Pancreas (tissue), 10 donors: ENCODE data around the gene SIAE. TPM values are rescaled to one million over a fixed set of nuclear protein-coding genes. Genes with fewer than 3 reads are reported as not detected.

ENCODE experiments used
- ATAC-seq, 4 donors: fragments of 200-7000 bp; cut with Tn5 transposase; one replicate each; pipeline versions ENCODE4 v1.8.0 to v1.9.1; 2020; ENCODE audit warnings: mild to moderate bottlenecking in 4 of 4, moderate library complexity in 4 of 4
- DNase-seq, 6 donors: peaks; one replicate each; pipeline ENCODE4 v3.0.0-alpha.2; 2020
- FAIRE-seq: peaks from 2 replicates; lab custom pipeline; 2012; peaks lifted over from hg19 to GRCh38; lab: Jason Lieb, UNC
- H3K27ac ChIP-seq, 4 donors: fragments of 200-600 bp; sonication (generic); 1 replicate in 3 of 4; 2 replicates in 1 of 4; pipeline versions ENCODE4 v1.5.0 to v1.8.0; 2020
- H3K27me3 ChIP-seq, 4 donors: fragments of 200-600 bp; one replicate each; pipeline ENCODE4 v1.8.0; 2021
- H3K36me3 ChIP-seq, 3 donors: fragments of 200-600 bp; sonication (generic) in 1 of 3; one replicate each; pipeline versions ENCODE4 v1.5.0 to v1.8.0; 2020 to 2021
- H3K4me1 ChIP-seq, 3 donors: fragments of 200-600 bp; one replicate each; pipeline ENCODE4 v1.8.0; 2021
- H3K4me3 ChIP-seq, 4 donors: fragments of 200-600 bp; sonication (generic) in 2 of 4; one replicate each; pipeline versions ENCODE4 v1.5.0 to v1.8.0; 2020 to 2021
- H3K9me3 ChIP-seq, 4 donors: fragments of 200-600 bp; one replicate each; pipeline ENCODE4 v1.8.0; 2021
- CTCF ChIP-seq, 4 donors: fragments of 200-600 bp; sonication (generic) in 3 of 4; IDR thresholded peaks; one replicate each; pipeline versions ENCODE4 v1.5.0 to v1.8.0; 2021; ENCODE audit warnings: antibody characterized with exemption in 4 of 4
- WGBS, 2 donors: extraction: QIAGEN DNeasy Blood & Tissue Kit; methylation state at CpG; one replicate each; pipeline ENCODE4 v1.1.7; 2013; 5-methylcytosine and 5-hydroxymethylcytosine counted together
- intact Hi-C, 3 donors: fragments of 100-400 bp; cut with DNase I; formaldehyde crosslinking; loops; one replicate each; pipeline versions ENCODE4 v1.11.1 to v1.14.2; 2022
- polyA plus RNA-seq, 2 donors: library from polyadenylated mRNA; stranded (reverse); fragments of 200-250 nt; gene quantifications; one replicate each; pipeline ENCODE4 v1.2.3, GENCODE V29; 2013
- total RNA-seq, 6 donors: library from RNA; stranded (reverse); fragmentation: NEBNext Ultra II Directional in 4 of 6; extraction: Animal tissue kit (Norgen Biotek cat#: 25700) in 4 of 6; gene quantifications; one replicate each; pipeline versions ENCODE4 v1.2.1 to v1.2.4, GENCODE V29; 2021 to 2023
- donor health status: healthy with polysubstance abuse.
- donor health status: DM: no; HTN: no; CAD: no; lungs with moderate emphysema.
- donor health status: DM: no; HTN: no; CAD: no.
- donor health status: control.
- donor health status: control.
- donor health status: Bipolar disorder and iron deficiency.
- donor health status: DM: yes; HTN: yes; CAD: no.
- donor health status: DM: no; HTN: no; CAD: no.
- donor health status: DM: no; HTN: no; CAD: no.
- donor health status: DM: yes; HTN: yes; CAD: no.

Gene SIAE
- 10 to 100 TPM in 5 of 6 donors, 1 to 10 TPM in 1; 9.6 to 29.8 (median 18.0) TPM for total RNA-seq
- 10 to 100 TPM; 10.3 to 12.1 TPM for polyA plus RNA-seq

- 0 to 1% methylated on average over 56 to 58 of the region's 58 CpGs for WGBS, 2 donors
- no peak for FAIRE-seq
- no peaks in the 10 kb centered on the region for H3K9me3 ChIP-seq
These were observed at the start of gene SIAE, which contains the start of gene SPA17 for GRCh38 chr11:124673333-124674167. SIAE (minus strand) TSS chr11:124673739; CDS start chr11:124673708, 31 bp downstream. SPA17 (plus strand) TSS chr11:124673904; CDS start chr11:124675265, 1,361 bp downstream.

GRCh38 chr11:124722176-124722575 is 48.6 kb upstream of the SIAE start:
- no peak for ATAC-seq
- Histone ChIP-seq H3K36me3 (no peaks in the 10 kb centered on the region), H3K27me3 (peaks cover 0 to 22% (median 0%) of the 10 kb centered on the region in 4 donors)

More at GRCh38 chr11:124673333-124674167, at the start of gene SIAE, which contains the start of gene SPA17:
- Histone ChIP-seq H3K27me3 (no peaks in the 10 kb centered on the region), H3K4me1 (peaks cover 0 to 9% (median 7%) of the 10 kb centered on the region in 3 donors), H3K27ac (peak within 1 kb of the TSS; percentile 41 to 69 (median 55)), H3K36me3 (no peaks in the 10 kb centered on the region), H3K4me3 (peak within 1 kb of the TSS; percentile 21 to 69 (median 60))
- intact Hi-C loops: loop anchor here in 1 of 3 donors (10.0 kb wide), 1 partner anchor 71 kb away; no protein-coding TSS in a partner anchor
- ATAC-seq (peak; percentile 98 to 99 (median 98)), DNase-seq (peak; percentile 95 to 97 (median 95))
- no peak for TF ChIP-seq CTCF (IDR thresholded peaks at IDR 0.05)

GRCh38 chr11:124719534-124719933 is 46.0 kb upstream of the SIAE start:
- Histone ChIP-seq H3K36me3 (no peaks in the 10 kb centered on the region), H3K27ac (no peak overlapping the region), H3K9me3 (no peaks in the 10 kb centered on the region), H3K27me3 (peaks cover 0 to 27% (median 0%) of the 10 kb centered on the region in 4 donors), H3K4me3 (no peak overlapping the region), H3K4me1 (peaks cover 0 to 5% (median 0%) of the 10 kb centered on the region in 3 donors)
- WGBS, 2 donors: 16 to 25% methylated on average over 2 of the region's 2 CpGs
- ATAC-seq (no peak), FAIRE-seq (no peak), DNase-seq (no peak)
- no peak for TF ChIP-seq CTCF (IDR thresholded peaks at IDR 0.05)
- intact Hi-C loops: no loop called here

More at GRCh38 chr11:124722176-124722575, 48.6 kb upstream of the SIAE start:
- Histone ChIP-seq H3K27ac (no peak overlapping the region), H3K4me3 (no peak overlapping the region), H3K4me1 (peaks cover 0 to 13% (median 0%) of the 10 kb centered on the region in 3 donors), H3K9me3 (no peaks in the 10 kb centered on the region)
- DNase-seq: no peak
- intact Hi-C loops: no loop called here
- TF ChIP-seq CTCF (IDR thresholded peaks at IDR 0.05): no peak
- no peak for FAIRE-seq
- 55 to 77% methylated on average over 6 of the region's 6 CpGs for WGBS, 2 donors

- no peaks in the 10 kb centered on the region for H3K9me3 ChIP-seq
- H3K36me3 ChIP-seq: no peaks in the 10 kb centered on the region
- no peak overlapping the region for H3K27ac ChIP-seq
- 26 to 33% methylated on average over 14 of the region's 14 CpGs for WGBS, 2 donors
- intact Hi-C loops: no loop called here
- no peak for FAIRE-seq
- no peak for TF ChIP-seq CTCF (IDR thresholded peaks at IDR 0.05)
- H3K4me3 ChIP-seq: no peak overlapping the region
- H3K27me3 ChIP-seq: peaks cover 0 to 27% (median 0%) of the 10 kb centered on the region in 4 donors
- ATAC-seq: no peak
- peaks cover 0 to 5% (median 0%) of the 10 kb centered on the region in 3 donors for H3K4me1 ChIP-seq
- no peak for DNase-seq
These were observed 45.3 kb upstream of the SIAE start for GRCh38 chr11:124718801-124719200.
